K562 (cell line): ENCODE measurements around the gene HIVEP3. TPM values are rescaled to one million over a fixed set of nuclear protein-coding genes. Genes with fewer than 3 reads are reported as not detected.
A peak's percentile ranks its signal among the peaks of the same experiment; 100 is the strongest.

Experiments
- FOS ChIP-seq: IDR thresholded peaks from 3 replicates; pipeline ENCODE4 v1.6.1; 2011; ENCODE audit not compliant: insufficient read length; ENCODE audit errors: extremely low read depth
- MAZ ChIP-seq, 2 experiments: fragments of 450-650 bp in 1 of 2; sonication (generic) in 1 of 2; formaldehyde crosslinking; IDR thresholded peaks in 1 of 2; conservative IDR thresholded peaks in 1 of 2; 2 replicates each; pipeline versions ENCODE4 v1.4.0 to v1.5.0; 2020; ENCODE audit warnings: mild to moderate bottlenecking in 1 of 2, missing genetic modification reagents in 1 of 2
- MYBL2 ChIP-seq, 2 experiments: fragments of 450-650 bp in 1 of 2; sonication (generic) in 1 of 2; formaldehyde crosslinking in 1 of 2; IDR thresholded peaks; 2 replicates each; pipeline versions ENCODE4 v1.6.1 to v1.8.1; 2017 to 2022; ENCODE audit warnings: borderline replicate concordance in 1 of 2, inconsistent platforms in 1 of 2, low read depth in 1 of 2, mild to moderate bottlenecking in 1 of 2, missing genetic modification reagents in 1 of 2, moderate library complexity in 1 of 2
- NR4A1 ChIP-seq, 2 experiments: fragments of 250-450 bp in 1 of 2; fragments of 450-650 bp in 1 of 2; sonication (Bioruptor Pico) in 1 of 2; IDR thresholded peaks; 2 replicates each; pipeline versions ENCODE4 v1.4.0 to v1.6.1; 2016 to 2020; ENCODE audit warnings: mild to moderate bottlenecking in 2 of 2, missing compliant biosample characterization in 1 of 2, missing genetic modification characterization in 1 of 2, moderate library complexity in 1 of 2
- SMAD2 ChIP-seq: fragments of 150-350 bp; IDR thresholded peaks from 2 replicates; pipeline ENCODE4 v1.6.1; 2014; ENCODE audit warnings: low read depth, mild to moderate bottlenecking, low read length
- SMAD4 ChIP-seq: fragments of 250-450 bp; sonication (Bioruptor Pico); conservative IDR thresholded peaks from 2 replicates; pipeline ENCODE4 v1.8.0; 2021; ENCODE audit warnings: inconsistent platforms, mild to moderate bottlenecking, moderate library complexity
- YBX1 ChIP-seq: fragments of 450-650 bp; IDR thresholded peaks from 2 replicates; pipeline ENCODE4 v1.7.1; 2016; ENCODE audit warnings: mild to moderate bottlenecking
- ZNF121 ChIP-seq: sonication (generic); formaldehyde crosslinking; conservative IDR thresholded peaks from 2 replicates; pipeline ENCODE4 v1.8.0; 2022; ENCODE audit warnings: missing genetic modification reagents
- ZNF77 ChIP-seq: fragments of 250-450 bp; sonication (Bioruptor Pico); IDR thresholded peaks from 2 replicates; pipeline ENCODE4 v1.5.0; 2020
- polyA plus RNA-seq, 8 experiments: library from polyadenylated mRNA; depleted of rRNA in 4 of 8; stranded (reverse) in 5 of 8; unstranded in 3 of 8; fragments of >200 nt; fragmentation: Nextera tagmentation in 2 of 8; fragmentation: Illumina TruSeq in 1 of 8; extraction: Ambion mirVana in 2 of 8; extraction: Trizol in 1 of 8; gene quantifications; 2 replicates each; pipeline versions ENCODE4 v1.2.1 to v1.2.3, GENCODE V29; 2011 to 2014; ENCODE audit warnings: inconsistent platforms in 1 of 8, missing spikeins in 1 of 8
- total RNA-seq, 7 experiments: library from RNA; depleted of rRNA in 6 of 7; stranded (reverse); fragments of >200 nt in 6 of 7; fragmentation: Illumina TruSeq in 2 of 7; extraction: Trizol in 2 of 7; gene quantifications; 2 replicates each; pipeline versions ENCODE4 v1.2.1 to v1.2.3, GENCODE V29; 2011 to 2021; ENCODE audit warnings: low replicate concordance in 1 of 7
- TF ChIP-seq, protein P1 (sequence below): sonication (generic); formaldehyde crosslinking; IDR thresholded peaks from 2 replicates; pipeline ENCODE4 v1.8.0; 2022; ENCODE audit warnings: mild to moderate bottlenecking, missing genetic modification reagents, borderline replicate concordance
- TF ChIP-seq, protein P2 (sequence below): fragments of 250-450 bp; sonication (Bioruptor Pico); IDR thresholded peaks from 2 replicates; pipeline ENCODE4 v1.8.0; 2022; ENCODE audit warnings: inconsistent platforms
- TF ChIP-seq, protein P3 (sequence below): fragments of 450-650 bp; conservative IDR thresholded peaks from 2 replicates; pipeline ENCODE4 v1.6.1; 2016; ENCODE audit warnings: missing genetic modification characterization, low read depth, mild to moderate bottlenecking, control low read depth, missing compliant biosample characterization
- TF ChIP-seq, protein P4 (sequence below), 2 experiments: fragments of 450-650 bp in 1 of 2; IDR thresholded peaks; 2 replicates each; pipeline ENCODE4 v1.6.1; 2011 to 2017; ENCODE audit warnings: low read depth in 2 of 2, antibody characterized with exemption in 1 of 2, borderline replicate concordance in 1 of 2, low read length in 1 of 2, mild to moderate bottlenecking in 1 of 2, mixed read lengths in 1 of 2; ENCODE audit not compliant: control insufficient read depth in 1 of 2
- TF ChIP-seq, protein P5 (sequence below): fragments of 450-650 bp; IDR thresholded peaks from 2 replicates; pipeline ENCODE4 v1.6.1; 2016; ENCODE audit warnings: antibody characterized with exemption

HIVEP3 gene
- total and polyA plus RNA-seq, 9 of the 15 experiments (the other 6 are each of a cell fraction or from before 2014, with no cell fraction given), result 0.09 to 0.58 (median 0.34) TPM; not detected in 1

DNA sequence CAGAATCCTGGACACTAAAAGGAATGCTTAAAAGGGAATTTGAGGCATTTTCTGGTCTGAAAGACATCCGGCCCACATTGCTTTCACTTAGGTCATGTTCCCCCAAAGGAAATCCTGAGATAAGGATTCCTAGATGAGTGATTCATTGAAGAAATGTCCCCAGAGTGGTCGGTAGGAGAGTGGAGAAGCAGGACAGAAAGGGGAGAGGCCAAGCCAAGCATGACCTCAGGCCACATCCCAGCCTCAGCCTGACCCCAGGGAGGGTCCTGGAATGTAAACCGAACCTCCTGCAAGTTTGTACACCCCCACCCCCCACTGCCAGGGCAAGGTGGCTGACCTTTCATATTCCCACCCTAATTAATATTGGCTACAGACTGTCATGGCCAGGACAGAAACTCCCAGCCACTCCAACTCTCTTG, 16.6 kb downstream of the HIVEP3 start (continued):
- TF ChIP-seq NR4A1 (CRISPR knock-in tag; IDR thresholded peaks at IDR 0.05), result no peak
- TF ChIP-seq NR4A1 (tag; IDR thresholded peaks at IDR 0.05), result no peak
- no peak for TF ChIP-seq SMAD2
- TF ChIP-seq, protein P1, sequence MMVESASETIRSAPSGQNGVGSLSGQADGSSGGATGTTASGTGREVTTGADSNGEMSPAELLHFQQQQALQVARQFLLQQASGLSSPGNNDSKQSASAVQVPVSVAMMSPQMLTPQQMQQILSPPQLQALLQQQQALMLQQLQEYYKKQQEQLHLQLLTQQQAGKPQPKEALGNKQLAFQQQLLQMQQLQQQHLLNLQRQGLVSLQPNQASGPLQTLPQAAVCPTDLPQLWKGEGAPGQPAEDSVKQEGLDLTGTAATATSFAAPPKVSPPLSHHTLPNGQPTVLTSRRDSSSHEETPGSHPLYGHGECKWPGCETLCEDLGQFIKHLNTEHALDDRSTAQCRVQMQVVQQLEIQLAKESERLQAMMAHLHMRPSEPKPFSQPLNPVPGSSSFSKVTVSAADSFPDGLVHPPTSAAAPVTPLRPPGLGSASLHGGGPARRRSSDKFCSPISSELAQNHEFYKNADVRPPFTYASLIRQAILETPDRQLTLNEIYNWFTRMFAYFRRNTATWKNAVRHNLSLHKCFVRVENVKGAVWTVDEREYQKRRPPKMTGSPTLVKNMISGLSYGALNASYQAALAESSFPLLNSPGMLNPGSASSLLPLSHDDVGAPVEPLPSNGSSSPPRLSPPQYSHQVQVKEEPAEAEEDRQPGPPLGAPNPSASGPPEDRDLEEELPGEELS, result no peak
- no peak for TF ChIP-seq MAZ (CRISPR knock-in tag; conservative IDR thresholded peaks at IDR 0.05 in 1 of 2, IDR thresholded peaks at IDR 0.05 in 1 of 2)
- no peak for TF ChIP-seq MYBL2 (IDR thresholded peaks at IDR 0.05; ENCODE audit: low read depth)
- TF ChIP-seq MYBL2 (CRISPR knock-in tag; IDR thresholded peaks at IDR 0.05; ENCODE audit: borderline replicate concordance), result no peak
- TF ChIP-seq ZNF77, result no peak
- TF ChIP-seq, protein P2, sequence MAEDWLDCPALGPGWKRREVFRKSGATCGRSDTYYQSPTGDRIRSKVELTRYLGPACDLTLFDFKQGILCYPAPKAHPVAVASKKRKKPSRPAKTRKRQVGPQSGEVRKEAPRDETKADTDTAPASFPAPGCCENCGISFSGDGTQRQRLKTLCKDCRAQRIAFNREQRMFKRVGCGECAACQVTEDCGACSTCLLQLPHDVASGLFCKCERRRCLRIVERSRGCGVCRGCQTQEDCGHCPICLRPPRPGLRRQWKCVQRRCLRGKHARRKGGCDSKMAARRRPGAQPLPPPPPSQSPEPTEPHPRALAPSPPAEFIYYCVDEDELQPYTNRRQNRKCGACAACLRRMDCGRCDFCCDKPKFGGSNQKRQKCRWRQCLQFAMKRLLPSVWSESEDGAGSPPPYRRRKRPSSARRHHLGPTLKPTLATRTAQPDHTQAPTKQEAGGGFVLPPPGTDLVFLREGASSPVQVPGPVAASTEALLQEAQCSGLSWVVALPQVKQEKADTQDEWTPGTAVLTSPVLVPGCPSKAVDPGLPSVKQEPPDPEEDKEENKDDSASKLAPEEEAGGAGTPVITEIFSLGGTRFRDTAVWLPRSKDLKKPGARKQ (CRISPR knock-in tag), result no peak
- TF ChIP-seq, protein P3, sequence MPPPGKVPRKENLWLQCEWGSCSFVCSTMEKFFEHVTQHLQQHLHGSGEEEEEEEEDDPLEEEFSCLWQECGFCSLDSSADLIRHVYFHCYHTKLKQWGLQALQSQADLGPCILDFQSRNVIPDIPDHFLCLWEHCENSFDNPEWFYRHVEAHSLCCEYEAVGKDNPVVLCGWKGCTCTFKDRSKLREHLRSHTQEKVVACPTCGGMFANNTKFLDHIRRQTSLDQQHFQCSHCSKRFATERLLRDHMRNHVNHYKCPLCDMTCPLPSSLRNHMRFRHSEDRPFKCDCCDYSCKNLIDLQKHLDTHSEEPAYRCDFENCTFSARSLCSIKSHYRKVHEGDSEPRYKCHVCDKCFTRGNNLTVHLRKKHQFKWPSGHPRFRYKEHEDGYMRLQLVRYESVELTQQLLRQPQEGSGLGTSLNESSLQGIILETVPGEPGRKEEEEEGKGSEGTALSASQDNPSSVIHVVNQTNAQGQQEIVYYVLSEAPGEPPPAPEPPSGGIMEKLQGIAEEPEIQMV (tag), result 0 out of 2 replicates have a peak, but pooled peaks have one; percentile 15
- TF ChIP-seq FOS, result no peak
- TF ChIP-seq YBX1, result no peak
- TF ChIP-seq, protein P4, sequence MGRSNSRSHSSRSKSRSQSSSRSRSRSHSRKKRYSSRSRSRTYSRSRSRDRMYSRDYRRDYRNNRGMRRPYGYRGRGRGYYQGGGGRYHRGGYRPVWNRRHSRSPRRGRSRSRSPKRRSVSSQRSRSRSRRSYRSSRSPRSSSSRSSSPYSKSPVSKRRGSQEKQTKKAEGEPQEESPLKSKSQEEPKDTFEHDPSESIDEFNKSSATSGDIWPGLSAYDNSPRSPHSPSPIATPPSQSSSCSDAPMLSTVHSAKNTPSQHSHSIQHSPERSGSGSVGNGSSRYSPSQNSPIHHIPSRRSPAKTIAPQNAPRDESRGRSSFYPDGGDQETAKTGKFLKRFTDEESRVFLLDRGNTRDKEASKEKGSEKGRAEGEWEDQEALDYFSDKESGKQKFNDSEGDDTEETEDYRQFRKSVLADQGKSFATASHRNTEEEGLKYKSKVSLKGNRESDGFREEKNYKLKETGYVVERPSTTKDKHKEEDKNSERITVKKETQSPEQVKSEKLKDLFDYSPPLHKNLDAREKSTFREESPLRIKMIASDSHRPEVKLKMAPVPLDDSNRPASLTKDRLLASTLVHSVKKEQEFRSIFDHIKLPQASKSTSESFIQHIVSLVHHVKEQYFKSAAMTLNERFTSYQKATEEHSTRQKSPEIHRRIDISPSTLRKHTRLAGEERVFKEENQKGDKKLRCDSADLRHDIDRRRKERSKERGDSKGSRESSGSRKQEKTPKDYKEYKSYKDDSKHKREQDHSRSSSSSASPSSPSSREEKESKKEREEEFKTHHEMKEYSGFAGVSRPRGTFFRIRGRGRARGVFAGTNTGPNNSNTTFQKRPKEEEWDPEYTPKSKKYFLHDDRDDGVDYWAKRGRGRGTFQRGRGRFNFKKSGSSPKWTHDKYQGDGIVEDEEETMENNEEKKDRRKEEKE (IDR thresholded peaks at IDR 0.05; ENCODE audit: borderline replicate concordance in 1 of 2, control insufficient read depth in 1 of 2, low read depth in 2 of 2, low read length in 1 of 2), result no peak
- TF ChIP-seq SMAD4 (CRISPR knock-in tag), result peak; percentile 75
- TF ChIP-seq, protein P5, sequence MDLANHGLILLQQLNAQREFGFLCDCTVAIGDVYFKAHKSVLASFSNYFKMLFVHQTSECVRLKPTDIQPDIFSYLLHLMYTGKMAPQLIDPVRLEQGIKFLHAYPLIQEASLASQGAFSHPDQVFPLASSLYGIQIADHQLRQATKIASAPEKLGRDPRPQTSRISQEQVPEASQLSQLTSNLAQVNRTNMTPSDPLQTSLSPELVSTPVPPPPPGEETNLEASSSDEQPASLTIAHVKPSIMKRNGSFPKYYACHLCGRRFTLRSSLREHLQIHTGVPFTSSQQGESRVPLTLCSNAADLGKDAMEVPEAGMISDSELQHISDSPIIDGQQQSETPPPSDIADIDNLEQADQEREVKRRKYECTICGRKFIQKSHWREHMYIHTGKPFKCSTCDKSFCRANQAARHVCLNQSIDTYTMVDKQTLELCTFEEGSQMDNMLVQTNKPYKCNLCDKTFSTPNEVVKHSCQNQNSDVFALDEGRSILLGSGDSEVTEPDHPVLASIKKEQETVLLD, result no peak
- no peak for TF ChIP-seq ZNF121 (CRISPR knock-in tag)
